Measurements from ENCODE around the gene CFAP299.

GRCh38 chr4:80422727-80423404 is 87.3 kb downstream of the CFAP299 start:
- TF ChIP-seq CTCF (IDR thresholded peaks at IDR 0.05) (no peak), POLR2A (IDR thresholded peaks at IDR 0.05) (no peak)
